MG63 (cell line): ENCODE results near the gene SPATA32. TPM values are rescaled to one million over a fixed set of nuclear protein-coding genes. Genes with fewer than 3 reads are reported as not detected.
A peak's percentile ranks its signal among the peaks of the same experiment; 100 is the strongest.

Experiments
- DNase-seq: peaks from one replicate; pipeline ENCODE4 v3.0.0-alpha.2; 2020
- H3K27me3 ChIP-seq: fragments of 250-450 bp; sonication (Bioruptor Pico); 2 replicates; pipeline ENCODE4 v1.5.1; 2020; ENCODE audit warnings: mild to moderate bottlenecking, moderate library complexity
- H3K36me3 ChIP-seq: fragments of 250-450 bp; sonication (Bioruptor Pico); 2 replicates; pipeline ENCODE4 v1.5.1; 2020; ENCODE audit warnings: mild to moderate bottlenecking, moderate library complexity
- H3K4me3 ChIP-seq: fragments of 250-450 bp; sonication (Bioruptor Pico); 2 replicates; pipeline ENCODE4 v1.5.1; 2020; ENCODE audit warnings: mild to moderate bottlenecking, moderate library complexity
- H3K9me3 ChIP-seq: fragments of 250-450 bp; sonication (Bioruptor Pico); 2 replicates; pipeline ENCODE4 v1.5.1; 2020; ENCODE audit warnings: mild to moderate bottlenecking, moderate library complexity
- total RNA-seq: library from RNA; depleted of rRNA; stranded (reverse); fragments of >200 nt; shearing (Covaris generic); gene quantifications from 2 replicates; pipeline ENCODE4 v1.2.3, GENCODE V29; 2014; ENCODE audit warnings: low replicate concordance

SPATA32 gene
- total RNA-seq, 1 experiment from 2014 or later: not detected

GRCh38 chr17:45243750-45244149 is 18.1 kb downstream of the SPATA32 start:
- no peaks in the 10 kb centered on the region for H3K9me3 ChIP-seq
- DNase-seq: no peak
- H3K36me3 ChIP-seq: no peaks in the 10 kb centered on the region
- no peaks in the 10 kb centered on the region for H3K27me3 ChIP-seq
- H3K4me3 ChIP-seq: no peak overlapping the region

- Histone ChIP-seq H3K4me3 (no peak overlapping the region), H3K36me3 (no peaks in the 10 kb centered on the region), H3K27me3 (no peaks in the 10 kb centered on the region), H3K9me3 (no peaks in the 10 kb centered on the region)
- DNase-seq: no peak
Observed at GRCh38 chr17:45242029-45242414, 19.9 kb downstream of the SPATA32 start.

GRCh38 chr17:45241328-45242028 is 20.4 kb downstream of the SPATA32 start:
- H3K27me3 ChIP-seq: no peaks in the 10 kb centered on the region
- no peak overlapping the region for H3K4me3 ChIP-seq
- no peaks in the 10 kb centered on the region for H3K9me3 ChIP-seq
- no peak for DNase-seq
- H3K36me3 ChIP-seq: no peaks in the 10 kb centered on the region

- Histone ChIP-seq H3K27me3 (no peaks in the 10 kb centered on the region), H3K36me3 (no peaks in the 10 kb centered on the region), H3K4me3 (no peak overlapping the region), H3K9me3 (no peaks in the 10 kb centered on the region)
- no peak for DNase-seq
Observed at GRCh38 chr17:45240905-45241327, 21.0 kb downstream of the SPATA32 start.

- H3K27me3 ChIP-seq: no peaks in the 10 kb centered on the region
- no peak for DNase-seq
- H3K36me3 ChIP-seq: no peaks in the 10 kb centered on the region
- H3K9me3 ChIP-seq: no peaks in the 10 kb centered on the region
- H3K4me3 ChIP-seq: no peak overlapping the region
Observed at GRCh38 chr17:45238155-45238774, 23.6 kb downstream of the SPATA32 start.

- Histone ChIP-seq H3K9me3 (no peaks in the 10 kb centered on the region), H3K36me3 (no peaks in the 10 kb centered on the region), H3K27me3 (no peaks in the 10 kb centered on the region), H3K4me3 (no peak overlapping the region)
- no peak for DNase-seq
Observed at GRCh38 chr17:45237686-45238085, 24.2 kb downstream of the SPATA32 start.

- H3K9me3 ChIP-seq: no peaks in the 10 kb centered on the region
Observed at GRCh38 chr17:45236282-45236606, 25.6 kb downstream of the SPATA32 start.

GRCh38 chr17:45235416-45236281 is 26.2 kb downstream of the SPATA32 start:
- Histone ChIP-seq H3K4me3 (no peak overlapping the region), H3K36me3 (no peaks in the 10 kb centered on the region), H3K9me3 (no peaks in the 10 kb centered on the region), H3K27me3 (no peaks in the 10 kb centered on the region)
- DNase-seq: peak; percentile 56

More at GRCh38 chr17:45236282-45236606, 25.6 kb downstream of the SPATA32 start:
- Histone ChIP-seq H3K27me3 (no peaks in the 10 kb centered on the region), H3K4me3 (no peak overlapping the region), H3K36me3 (no peaks in the 10 kb centered on the region)
- DNase-seq: no peak

- Histone ChIP-seq H3K9me3 (no peaks in the 10 kb centered on the region), H3K4me3 (no peak overlapping the region), H3K27me3 (no peaks in the 10 kb centered on the region), H3K36me3 (no peaks in the 10 kb centered on the region)
- DNase-seq: no peak
Observed at GRCh38 chr17:45234641-45235415, 27.1 kb downstream of the SPATA32 start.

- H3K9me3 ChIP-seq: no peaks in the 10 kb centered on the region
- no peak overlapping the region for H3K4me3 ChIP-seq
- DNase-seq: no peak
- H3K36me3 ChIP-seq: no peaks in the 10 kb centered on the region
- no peaks in the 10 kb centered on the region for H3K27me3 ChIP-seq
Observed at GRCh38 chr17:45233423-45233924, 28.4 kb downstream of the SPATA32 start.

GRCh38 chr17:45232514-45233422 is 29.1 kb downstream of the SPATA32 start:
- no peaks in the 10 kb centered on the region for H3K9me3 ChIP-seq
- H3K27me3 ChIP-seq: no peaks in the 10 kb centered on the region
- H3K4me3 ChIP-seq: no peak overlapping the region
- no peak for DNase-seq
- no peaks in the 10 kb centered on the region for H3K36me3 ChIP-seq

GRCh38 chr17:45231481-45232116 is 30.3 kb downstream of the SPATA32 start:
- Histone ChIP-seq H3K27me3 (no peaks in the 10 kb centered on the region), H3K36me3 (no peaks in the 10 kb centered on the region), H3K4me3 (no peak overlapping the region), H3K9me3 (no peaks in the 10 kb centered on the region)
- peak; percentile 34 for DNase-seq

- no peaks in the 10 kb centered on the region for H3K27me3 ChIP-seq
- peak; percentile 70 for DNase-seq
- no peaks in the 10 kb centered on the region for H3K36me3 ChIP-seq
- H3K4me3 ChIP-seq: no peak overlapping the region
- no peaks in the 10 kb centered on the region for H3K9me3 ChIP-seq
Observed at GRCh38 chr17:45230787-45231480, 31.0 kb downstream of the SPATA32 start.

GRCh38 chr17:45230410-45230786 is 31.5 kb downstream of the SPATA32 start:
- H3K27me3 ChIP-seq: no peaks in the 10 kb centered on the region
- H3K9me3 ChIP-seq: no peaks in the 10 kb centered on the region
- no peak for DNase-seq
- H3K4me3 ChIP-seq: no peak overlapping the region
- no peaks in the 10 kb centered on the region for H3K36me3 ChIP-seq
